HUES6 (cell line): Measurements from ENCODE around the gene C10orf67.
"Not testable (repeated sequence)": the region's sequence is repeated elsewhere in the genome, so short reads cannot be mapped to it uniquely, and the experiment has no call there.

Experiments used
- H3K27ac ChIP-seq: 2 replicates; pipeline ENCODE4 v1.7.0; 2013; ENCODE audit warnings: low read depth, mild to moderate bottlenecking, low read length, inconsistent platforms
- H3K27me3 ChIP-seq: 2 replicates; pipeline ENCODE4 v1.6.1; 2013; ENCODE audit warnings: low read length; ENCODE audit not compliant: control insufficient read depth, insufficient read depth
- H3K36me3 ChIP-seq: 2 replicates; pipeline ENCODE4 v1.6.1; 2013; ENCODE audit warnings: low read length; ENCODE audit not compliant: control insufficient read depth, insufficient read depth
- H3K4me1 ChIP-seq: 2 replicates; pipeline ENCODE4 v1.6.1; 2013; ENCODE audit warnings: low read length; ENCODE audit not compliant: control insufficient read depth, insufficient read depth
- H3K4me3 ChIP-seq: 2 replicates; pipeline ENCODE4 v1.5.1; 2013; ENCODE audit warnings: low read depth, low read length
- H3K9ac ChIP-seq: one replicate; pipeline ENCODE4 v1.6.1; 2013; ENCODE audit warnings: mild to moderate bottlenecking, low read length
- H3K9me3 ChIP-seq: 2 replicates; pipeline ENCODE4 v1.6.1; 2013; ENCODE audit warnings: low read depth, low read length; ENCODE audit not compliant: control insufficient read depth, insufficient read depth

Gene C10orf67

GRCh38 chr10:23293973-23294590 lies 50.5 kb downstream of the C10orf67 start:
- H3K4me3 ChIP-seq = no peak overlapping the region
- H3K9ac ChIP-seq = no peak overlapping the region
- no peaks in the 10 kb centered on the region for H3K9me3 ChIP-seq
- no peaks in the 10 kb centered on the region for H3K36me3 ChIP-seq
- no peaks in the 10 kb centered on the region for H3K4me1 ChIP-seq
- 0 out of 2 replicates have a peak, but pooled peaks cover 4% of the 10 kb centered on the region for H3K27me3 ChIP-seq
- no peak overlapping the region for H3K27ac ChIP-seq

- Histone ChIP-seq H3K9me3 (no peaks in the 10 kb centered on the region), H3K9ac (no peak overlapping the region), H3K4me1 (no peaks in the 10 kb centered on the region), H3K4me3 (no peak overlapping the region), H3K27me3 (0 out of 2 replicates have a peak, but pooled peaks cover 4% of the 10 kb centered on the region), H3K36me3 (no peaks in the 10 kb centered on the region), H3K27ac (no peak overlapping the region)
Observed at GRCh38 chr10:23293145-23293724, 51.4 kb downstream of the C10orf67 start.

GRCh38 chr10:23291551-23292334 lies 52.9 kb downstream of the C10orf67 start:
- H3K9me3 ChIP-seq = no peaks in the 10 kb centered on the region
- 0 out of 2 replicates have a peak, but pooled peaks cover 4% of the 10 kb centered on the region for H3K27me3 ChIP-seq
- no peak overlapping the region for H3K27ac ChIP-seq
- no peaks in the 10 kb centered on the region for H3K4me1 ChIP-seq
- no peaks in the 10 kb centered on the region for H3K36me3 ChIP-seq
- no peak overlapping the region for H3K4me3 ChIP-seq
- no peak overlapping the region for H3K9ac ChIP-seq

GRCh38 chr10:23284674-23285335 lies 59.8 kb downstream of the C10orf67 start:
- no peak overlapping the region for H3K27ac ChIP-seq
- no peak overlapping the region for H3K9ac ChIP-seq
- H3K4me1 ChIP-seq = peaks cover 11% of the 10 kb centered on the region; the same call in 1 of the 2 replicates
- H3K36me3 ChIP-seq = no peaks in the 10 kb centered on the region
- no peaks in the 10 kb centered on the region for H3K9me3 ChIP-seq
- no peaks in the 10 kb centered on the region for H3K27me3 ChIP-seq
- H3K4me3 ChIP-seq = no peak overlapping the region

- H3K9me3 ChIP-seq = no peaks in the 10 kb centered on the region
- peaks cover 11% of the 10 kb centered on the region; the same call in 1 of the 2 replicates for H3K4me1 ChIP-seq
Observed at GRCh38 chr10:23284155-23284554, 60.4 kb downstream of the C10orf67 start.

GRCh38 chr10:23283680-23284079 lies 60.9 kb downstream of the C10orf67 start:
- no peak overlapping the region for H3K9ac ChIP-seq

More at GRCh38 chr10:23284155-23284554, 60.4 kb downstream of the C10orf67 start:
- H3K27me3 ChIP-seq = no peaks in the 10 kb centered on the region
- no peak overlapping the region for H3K4me3 ChIP-seq
- H3K9ac ChIP-seq = no peak overlapping the region
- no peaks in the 10 kb centered on the region for H3K36me3 ChIP-seq
- no peak overlapping the region for H3K27ac ChIP-seq

GRCh38 chr10:23281044-23281433 lies 63.6 kb downstream of the C10orf67 start:
- H3K4me3 ChIP-seq = peak overlapping the region; percentile 9; the same call in 1 of the 2 replicates
- H3K27ac ChIP-seq = peak overlapping the region; percentile 70; the same call in 1 of the 2 replicates

More at GRCh38 chr10:23283680-23284079, 60.9 kb downstream of the C10orf67 start:
- Histone ChIP-seq H3K36me3 (no peaks in the 10 kb centered on the region), H3K4me3 (no peak overlapping the region), H3K27ac (no peak overlapping the region), H3K27me3 (no peaks in the 10 kb centered on the region), H3K4me1 (peaks cover 11% of the 10 kb centered on the region; the same call in 1 of the 2 replicates), H3K9me3 (no peaks in the 10 kb centered on the region)

GRCh38 chr10:23280419-23281043 lies 64.1 kb downstream of the C10orf67 start:
- H3K27me3 ChIP-seq = no peaks in the 10 kb centered on the region
- no peaks in the 10 kb centered on the region for H3K36me3 ChIP-seq
- peaks cover 11% of the 10 kb centered on the region; the same call in 1 of the 2 replicates for H3K4me1 ChIP-seq
- peak overlapping the region; percentile 3 for H3K9ac ChIP-seq
- H3K4me3 ChIP-seq = peak overlapping the region; percentile 9; the same call in 1 of the 2 replicates
- no peaks in the 10 kb centered on the region for H3K9me3 ChIP-seq
- H3K27ac ChIP-seq = peak overlapping the region; percentile 70; the same call in 1 of the 2 replicates

More at GRCh38 chr10:23281044-23281433, 63.6 kb downstream of the C10orf67 start:
- Histone ChIP-seq H3K4me1 (peaks cover 11% of the 10 kb centered on the region; the same call in 1 of the 2 replicates), H3K36me3 (no peaks in the 10 kb centered on the region), H3K9me3 (no peaks in the 10 kb centered on the region), H3K9ac (peak overlapping the region; percentile 3), H3K27me3 (no peaks in the 10 kb centered on the region)

GRCh38 chr10:23275355-23275754 lies 69.2 kb downstream of the C10orf67 start:
- H3K9ac ChIP-seq = no peak overlapping the region
- no peak overlapping the region for H3K27ac ChIP-seq
- H3K4me1 ChIP-seq = no peaks in the 10 kb centered on the region
- no peak overlapping the region for H3K4me3 ChIP-seq
- H3K27me3 ChIP-seq = no peaks in the 10 kb centered on the region
- H3K36me3 ChIP-seq = no peaks in the 10 kb centered on the region
- H3K9me3 ChIP-seq = peaks cover 21% of the 10 kb centered on the region

GRCh38 chr10:23274179-23274578 lies 70.4 kb downstream of the C10orf67 start:
- H3K9ac ChIP-seq, H3K4me3 ChIP-seq, H3K4me1 ChIP-seq, H3K27me3 ChIP-seq, H3K27ac ChIP-seq, H3K36me3 ChIP-seq: not testable (repeated sequence)
- peaks cover 21% of the 10 kb centered on the region for H3K9me3 ChIP-seq
